ENCODE data around the gene LINGO4. TPM values are rescaled to one million over a fixed set of nuclear protein-coding genes. Genes with fewer than 3 reads are reported as not detected.

The LINGO4 gene
- total and polyA plus RNA-seq, 3 donors from 2014 or later, result 1.4 to 3.5 (median 3.1) TPM

DNA sequence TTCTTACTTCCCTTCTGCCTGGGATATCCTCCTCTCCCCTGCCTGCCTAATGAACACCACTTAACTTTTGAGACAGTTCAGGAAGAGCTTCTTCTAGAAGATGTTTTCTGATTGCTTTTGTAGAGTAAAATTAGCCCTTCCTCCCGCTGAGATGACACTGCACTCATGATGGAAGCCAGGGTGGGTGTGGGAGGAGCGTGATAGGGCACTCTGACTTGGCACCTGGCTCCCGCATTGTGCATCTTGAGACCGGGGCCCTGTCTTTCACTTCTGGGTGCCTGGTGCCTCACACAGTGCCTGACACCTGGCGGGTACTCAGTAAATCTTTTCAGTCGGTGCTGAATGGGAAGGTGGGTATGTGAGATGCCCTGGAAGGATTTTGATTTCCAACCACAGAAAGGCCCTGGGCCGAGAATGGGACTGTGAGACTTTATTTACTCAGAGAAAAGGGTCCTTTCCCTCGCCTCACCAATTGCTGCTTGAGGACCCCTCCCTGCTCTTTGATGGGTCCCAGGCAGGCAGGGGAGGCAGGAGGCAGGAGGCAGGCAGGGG, 41.5 kb upstream of the LINGO4 start:
- peak; percentile 2 for DNase-seq
- H3K27ac ChIP-seq, result no peak overlapping the region
- no peak overlapping the region for H3K4me3 ChIP-seq
- no peaks in the 10 kb centered on the region for H3K9me3 ChIP-seq
- no peaks in the 10 kb centered on the region for H3K27me3 ChIP-seq
- TF ChIP-seq, protein P1, sequence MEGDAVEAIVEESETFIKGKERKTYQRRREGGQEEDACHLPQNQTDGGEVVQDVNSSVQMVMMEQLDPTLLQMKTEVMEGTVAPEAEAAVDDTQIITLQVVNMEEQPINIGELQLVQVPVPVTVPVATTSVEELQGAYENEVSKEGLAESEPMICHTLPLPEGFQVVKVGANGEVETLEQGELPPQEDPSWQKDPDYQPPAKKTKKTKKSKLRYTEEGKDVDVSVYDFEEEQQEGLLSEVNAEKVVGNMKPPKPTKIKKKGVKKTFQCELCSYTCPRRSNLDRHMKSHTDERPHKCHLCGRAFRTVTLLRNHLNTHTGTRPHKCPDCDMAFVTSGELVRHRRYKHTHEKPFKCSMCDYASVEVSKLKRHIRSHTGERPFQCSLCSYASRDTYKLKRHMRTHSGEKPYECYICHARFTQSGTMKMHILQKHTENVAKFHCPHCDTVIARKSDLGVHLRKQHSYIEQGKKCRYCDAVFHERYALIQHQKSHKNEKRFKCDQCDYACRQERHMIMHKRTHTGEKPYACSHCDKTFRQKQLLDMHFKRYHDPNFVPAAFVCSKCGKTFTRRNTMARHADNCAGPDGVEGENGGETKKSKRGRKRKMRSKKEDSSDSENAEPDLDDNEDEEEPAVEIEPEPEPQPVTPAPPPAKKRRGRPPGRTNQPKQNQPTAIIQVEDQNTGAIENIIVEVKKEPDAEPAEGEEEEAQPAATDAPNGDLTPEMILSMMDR (IDR thresholded peaks at IDR 0.05), result no peak
- TF ChIP-seq POLR2A (IDR thresholded peaks at IDR 0.05), result no peak
- H3K36me3 ChIP-seq (ENCODE audit: low read depth, missing control alignments), result no peaks in the 10 kb centered on the region
- H3K4me1 ChIP-seq, result no peaks in the 10 kb centered on the region
- 83 to 84% methylated on average over 8 of the region's 8 CpGs for WGBS, 2 donors
- intact Hi-C loops (cut with DNase I; ENCODE audit: low total_unique reads), result no loop called here

DNA sequence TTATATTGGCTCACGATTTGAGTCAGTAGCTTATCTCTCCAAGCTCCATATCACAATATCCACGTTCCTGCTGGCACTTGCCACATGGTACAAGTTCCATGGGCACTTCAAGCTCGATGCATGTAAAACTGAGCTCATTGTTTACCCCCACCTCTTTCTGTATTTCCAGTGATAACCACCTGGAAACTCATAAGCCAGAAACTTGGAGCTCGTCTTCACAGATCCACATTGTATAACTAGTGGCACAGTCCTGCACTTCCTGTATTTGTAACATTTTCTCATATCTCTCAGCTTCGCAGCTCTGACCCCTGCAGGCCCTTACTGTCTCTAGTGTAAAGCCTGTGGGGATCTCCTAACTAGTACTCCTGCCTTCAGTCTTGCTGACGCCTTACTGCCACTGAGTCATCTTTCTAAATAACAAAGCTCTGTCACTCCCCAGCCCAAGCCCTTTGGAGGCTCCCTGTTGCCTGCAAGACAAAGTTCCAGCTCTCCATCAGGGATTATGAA, 40.9 kb upstream of the LINGO4 start:
- H3K27ac ChIP-seq, result no peak overlapping the region
- no peaks in the 10 kb centered on the region for H3K9me3 ChIP-seq
- peak; percentile 15 for DNase-seq
- H3K4me1 ChIP-seq, result no peaks in the 10 kb centered on the region
- TF ChIP-seq, protein P1 (IDR thresholded peaks at IDR 0.05), result no peak
- TF ChIP-seq POLR2A (IDR thresholded peaks at IDR 0.05), result no peak
- H3K4me3 ChIP-seq, result no peak overlapping the region
- intact Hi-C loops (cut with DNase I; ENCODE audit: low total_unique reads), result no loop called here
- H3K27me3 ChIP-seq, result no peaks in the 10 kb centered on the region
- H3K36me3 ChIP-seq (ENCODE audit: low read depth, missing control alignments), result no peaks in the 10 kb centered on the region
- 61 to 62% methylated on average over 6 of the region's 6 CpGs for WGBS, 2 donors

DNA sequence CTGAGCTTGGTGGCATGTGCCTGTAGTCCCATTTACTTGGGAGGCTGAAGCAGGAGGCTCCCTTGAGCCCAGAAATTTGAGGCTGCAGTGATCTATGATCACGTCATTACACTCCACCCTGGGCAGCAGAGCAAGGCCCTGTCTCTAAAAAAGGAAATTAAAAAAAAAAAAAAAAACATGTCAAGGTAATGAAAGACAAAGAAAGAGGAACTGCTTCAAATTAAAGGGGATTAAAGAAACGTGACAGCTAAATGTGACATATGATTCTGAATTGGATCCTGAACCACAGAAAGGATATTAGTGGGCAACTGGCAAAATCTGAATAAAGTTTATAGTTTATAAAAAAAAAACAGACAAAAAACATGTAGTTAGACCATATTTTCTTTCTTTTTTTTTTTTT, 38.2 kb upstream of the LINGO4 start:
- DNase-seq, result no peak
- intact Hi-C loops (cut with DNase I; ENCODE audit: low total_unique reads), result no loop called here
- no peak overlapping the region for H3K27ac ChIP-seq
- H3K36me3 ChIP-seq (ENCODE audit: low read depth, missing control alignments), result no peaks in the 10 kb centered on the region
- TF ChIP-seq, protein P1 (IDR thresholded peaks at IDR 0.05), result no peak
- no peak for TF ChIP-seq POLR2A (IDR thresholded peaks at IDR 0.05)
- no peaks in the 10 kb centered on the region for H3K9me3 ChIP-seq
- H3K4me1 ChIP-seq, result peaks cover 9% of the 10 kb centered on the region
- H3K27me3 ChIP-seq, result no peaks in the 10 kb centered on the region
- 88% methylated on average over 2 of the region's 2 CpGs for WGBS, 2 donors
- no peak overlapping the region for H3K4me3 ChIP-seq

DNA sequence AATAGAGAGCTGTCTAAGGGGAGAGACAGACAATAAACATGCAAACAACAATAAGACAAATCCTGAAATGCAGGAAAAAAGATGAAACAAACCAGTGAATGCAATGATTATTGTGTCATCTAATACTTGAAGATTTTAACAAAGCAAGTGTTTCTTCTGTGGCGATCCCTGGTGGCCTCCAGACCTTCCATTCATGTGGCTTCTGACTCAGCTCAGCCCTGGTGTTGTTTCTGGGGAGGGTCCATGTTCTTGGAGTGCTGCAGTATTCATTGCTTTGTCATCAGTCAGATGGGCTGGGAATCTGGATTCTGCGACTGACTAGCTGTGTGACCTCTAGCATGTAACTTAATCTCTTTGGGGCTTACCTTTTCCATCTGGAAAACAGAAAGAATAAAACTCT, 35.9 kb upstream of the LINGO4 start:
- H3K4me1 ChIP-seq, result peaks cover 9% of the 10 kb centered on the region
- H3K27me3 ChIP-seq, result no peaks in the 10 kb centered on the region
- H3K27ac ChIP-seq, result no peak overlapping the region
- no peaks in the 10 kb centered on the region for H3K9me3 ChIP-seq
- H3K4me3 ChIP-seq, result no peak overlapping the region
- no peak for DNase-seq
- 92 to 95% methylated on average over 2 of the region's 2 CpGs for WGBS, 2 donors
- intact Hi-C loops (cut with DNase I; ENCODE audit: low total_unique reads), result no loop called here
- no peaks in the 10 kb centered on the region for H3K36me3 ChIP-seq (ENCODE audit: low read depth, missing control alignments)
- TF ChIP-seq, protein P1 (IDR thresholded peaks at IDR 0.05), result no peak
- no peak for TF ChIP-seq POLR2A (IDR thresholded peaks at IDR 0.05)

DNA sequence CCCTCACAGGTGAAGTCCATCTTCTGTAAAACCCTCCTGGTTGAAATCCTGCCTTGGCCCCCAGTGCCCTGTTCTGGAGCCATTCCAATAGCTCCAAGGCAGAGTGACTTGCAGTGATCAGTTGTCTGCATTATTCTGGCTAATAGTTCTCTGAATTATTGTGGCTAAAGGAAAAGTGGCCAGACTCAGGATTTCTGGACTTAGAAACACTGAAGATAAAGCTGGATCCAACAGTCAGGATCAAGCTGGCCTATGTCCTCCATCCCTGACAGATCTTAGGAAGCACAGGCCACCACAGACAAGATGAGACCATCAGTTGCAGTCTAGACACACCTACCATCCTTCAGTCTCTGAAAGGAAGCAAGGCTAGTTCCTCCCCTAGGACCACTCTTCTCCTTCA, 35.2 kb upstream of the LINGO4 start:
- Histone ChIP-seq H3K27ac (peak overlapping the region; percentile 14 to 41), H3K4me3 (peak overlapping the region in 1 of 2 donors; percentile 58), H3K27me3 (no peaks in the 10 kb centered on the region), H3K4me1 (peaks cover 9% of the 10 kb centered on the region), H3K9me3 (no peaks in the 10 kb centered on the region), H3K36me3 (ENCODE audit: low read depth, missing control alignments) (no peaks in the 10 kb centered on the region)
- TF ChIP-seq, protein P1 (IDR thresholded peaks at IDR 0.05), result no peak
- no peak for TF ChIP-seq POLR2A (IDR thresholded peaks at IDR 0.05)
- no peak for DNase-seq
- intact Hi-C loops (cut with DNase I; ENCODE audit: low total_unique reads), result no loop called here
